ENCODE results near the gene TRIM8. TPM values are rescaled to one million over a fixed set of nuclear protein-coding genes. Genes with fewer than 3 reads are reported as not detected.

TRIM8 gene
- total RNA-seq, 2 experiments from 2014 or later, result 80.9 to 81.6 TPM

GRCh38 chr10:102611514-102612087 lies 32.7 kb upstream of the TRIM8 start:
- ATAC-seq (ENCODE audit: poor library complexity) (no peak), DNase-seq (no peak)
- Histone ChIP-seq H3K27me3 (ENCODE audit: control insufficient read depth in 1 of 2, insufficient read depth in 2 of 2, low read length in 2 of 2) (no peaks in the 10 kb centered on the region), H3K36me3 (ENCODE audit: insufficient read depth, low read length) (peaks cover 22% of the 10 kb centered on the region), H3K4me3 (ENCODE audit: low read length) (no peak overlapping the region), H3K9me3 (ENCODE audit: control insufficient read depth in 1 of 2, insufficient read depth in 1 of 2, low read length in 2 of 2) (no peaks in the 10 kb centered on the region), H3K4me1 (ENCODE audit: insufficient read depth, low read length) (peaks cover 44% of the 10 kb centered on the region), H3K27ac (ENCODE audit: low read depth in 1 of 2, low read length in 2 of 2) (peak overlapping the region; percentile 45 to 88)
- peaks cover 35% of the 10 kb centered on the region for H3K4me1 Mint-ChIP-seq (ENCODE audit: low read depth)
- peak overlapping the region; percentile 99 for H3K27ac Mint-ChIP-seq
- intact Hi-C loops (cut with DNase I, micrococcal nuclease), result loop anchor here in 1 of 2 experiments (2.0 kb wide), 1 partner anchor 35 kb away; no protein-coding TSS in a partner anchor
- ChIA-PET POLR2A (interaction anchor here (0.6 to 2.0 kb wide), 11 partner anchors 10 to 514 kb away, joined by 3 to 17 read pairs (median 5); partner anchors contain the start of genes CNNM2 and TRIM8), CTCF (interaction anchor here (0.9 to 2.7 kb wide), 6 partner anchors 10 to 102 kb away, joined by 3 to 16 read pairs (median 5); partner anchors contain the start of gene TRIM8)
- no peaks in the 10 kb centered on the region for H3K9me3 Mint-ChIP-seq
- no peak for TF ChIP-seq CTCF (IDR thresholded peaks at IDR 0.05)
- peaks cover 20% of the 10 kb centered on the region for H3K36me3 Mint-ChIP-seq (ENCODE audit: low read depth)
- peak overlapping the region; percentile 8 for H3K4me3 Mint-ChIP-seq
- no peaks in the 10 kb centered on the region for H3K27me3 Mint-ChIP-seq

GRCh38 chr10:102612964-102613275 lies 31.4 kb upstream of the TRIM8 start:
- intact Hi-C loops (cut with DNase I, micrococcal nuclease), result loop anchor here in 1 of 2 experiments (2.0 kb wide), 1 partner anchor 34 kb away; no protein-coding TSS in a partner anchor
- Mint-ChIP-seq H3K4me1 (ENCODE audit: low read depth) (peaks cover 35% of the 10 kb centered on the region), H3K9me3 (no peaks in the 10 kb centered on the region), H3K27me3 (no peaks in the 10 kb centered on the region), H3K36me3 (ENCODE audit: low read depth) (peaks cover 31% of the 10 kb centered on the region), H3K4me3 (peak overlapping the region; percentile 64), H3K27ac (peak overlapping the region; percentile 99)
- H3K4me3 ChIP-seq (ENCODE audit: low read length), result no peak overlapping the region
- no peak for TF ChIP-seq CTCF (IDR thresholded peaks at IDR 0.05)
- CTCF ChIA-PET, result interaction anchor here (0.8 to 2.7 kb wide), 5 partner anchors 17 to 32 kb away, joined by 3 to 16 read pairs (median 3); partner anchors contain the start of gene TRIM8
- H3K4me1 ChIP-seq (ENCODE audit: insufficient read depth, low read length), result peaks cover 44% of the 10 kb centered on the region
- POLR2A ChIA-PET, result interaction anchor here (1.2 to 2.0 kb wide), 6 partner anchors 23 to 101 kb away, joined by 3 to 17 read pairs (median 7); partner anchors contain the start of genes ARL3 and TRIM8
- no peaks in the 10 kb centered on the region for H3K27me3 ChIP-seq (ENCODE audit: control insufficient read depth in 1 of 2, insufficient read depth in 2 of 2, low read length in 2 of 2)
- ATAC-seq (ENCODE audit: poor library complexity), result peak; percentile 72
- peak overlapping the region; percentile 85 to 88 for H3K27ac ChIP-seq (ENCODE audit: low read depth in 1 of 2, low read length in 2 of 2)
- peak; percentile 30 to 85 (median 51) for DNase-seq
- no peaks in the 10 kb centered on the region for H3K9me3 ChIP-seq (ENCODE audit: control insufficient read depth in 1 of 2, insufficient read depth in 1 of 2, low read length in 2 of 2)
- H3K36me3 ChIP-seq (ENCODE audit: insufficient read depth, low read length), result peaks cover 35% of the 10 kb centered on the region

GRCh38 chr10:102613286-102613685 lies 31.0 kb upstream of the TRIM8 start:
- Mint-ChIP-seq H3K9me3 (no peaks in the 10 kb centered on the region), H3K27ac (peak overlapping the region; percentile 99), H3K4me3 (peak overlapping the region; percentile 64), H3K36me3 (ENCODE audit: low read depth) (peaks cover 34% of the 10 kb centered on the region), H3K4me1 (ENCODE audit: low read depth) (peaks cover 35% of the 10 kb centered on the region), H3K27me3 (no peaks in the 10 kb centered on the region)
- ChIA-PET POLR2A (interaction anchor here (1.2 to 1.5 kb wide), 3 partner anchors 22 to 101 kb away, joined by 3 to 5 read pairs (median 5); partner anchors contain the start of gene ARL3), CTCF (interaction anchor here (0.9 to 2.5 kb wide), 3 partner anchors 17 to 31 kb away, joined by 3 to 8 read pairs (median 3); partner anchors contain the start of gene TRIM8)
- Histone ChIP-seq H3K9me3 (ENCODE audit: control insufficient read depth in 1 of 2, insufficient read depth in 1 of 2, low read length in 2 of 2) (no peaks in the 10 kb centered on the region), H3K27ac (ENCODE audit: low read depth in 1 of 2, low read length in 2 of 2) (peak overlapping the region; percentile 85 to 88), H3K27me3 (ENCODE audit: control insufficient read depth in 1 of 2, insufficient read depth in 2 of 2, low read length in 2 of 2) (no peaks in the 10 kb centered on the region), H3K4me3 (ENCODE audit: low read length) (no peak overlapping the region), H3K36me3 (ENCODE audit: insufficient read depth, low read length) (peaks cover 39% of the 10 kb centered on the region), H3K4me1 (ENCODE audit: insufficient read depth, low read length) (peaks cover 44% of the 10 kb centered on the region)
- no peak for TF ChIP-seq CTCF (IDR thresholded peaks at IDR 0.05)
- intact Hi-C loops (cut with DNase I, micrococcal nuclease), result loop anchor here in 1 of 2 experiments (2.0 kb wide), 1 partner anchor 34 kb away; no protein-coding TSS in a partner anchor
- ATAC-seq (ENCODE audit: poor library complexity) (peak; percentile 36), DNase-seq (peak in 5 of 14 experiments; percentile 28 to 55 (median 48))

Measured in CD4-positive, alpha-beta T cell (primary cell).